ENCODE measurements around the gene HECTD4. TPM values are rescaled to one million over a fixed set of nuclear protein-coding genes. Genes with fewer than 3 reads are reported as not detected.

Gene HECTD4
- total RNA-seq, 1 experiment from 2014 or later: 30.0 TPM

- Mint-ChIP-seq H3K27me3 (ENCODE audit: low read depth) (no peaks in the 10 kb centered on the region), H3K36me3 (ENCODE audit: insufficient read depth in 1 of 3, low read depth in 3 of 3) (peaks cover under 1 to 24% (median 19%) of the 10 kb centered on the region in 3 experiments; a peak in 6 of 7 replicates), H3K4me3 (peak overlapping the region in 1 of 2 experiments; percentile 38; a peak in 1 of 5 replicates), H3K9me3 (no peaks in the 10 kb centered on the region), H3K4me1 (peaks cover 18 to 20% of the 10 kb centered on the region in 2 experiments), H3K27ac (peak overlapping the region; percentile 80 to 93 (median 91); a peak in 6 of 7 replicates)
- H3T11ph ChIP-seq (ENCODE audit: low read length): no peak overlapping the region
- no peak overlapping the region for H4K91ac ChIP-seq (ENCODE audit: insufficient read length, low read depth, low read length)
- H3K9ac ChIP-seq (ENCODE audit: extremely low read depth, insufficient read length, low read length): no peak overlapping the region
- H4K8ac ChIP-seq (replicated peaks; ENCODE audit: insufficient read length, low read depth, low read length): no peak overlapping the region
- no peak overlapping the region for H3K4me2 ChIP-seq (ENCODE audit: insufficient read depth, insufficient read length, low read length)
- no peak overlapping the region for H3K56ac ChIP-seq (ENCODE audit: insufficient read length, low read depth, low read length)
- H2BK120ac ChIP-seq (ENCODE audit: low read depth, low read length, poor library complexity, severe bottlenecking): no peak overlapping the region
- no peak for DNase-seq
- H2BK20ac ChIP-seq (ENCODE audit: low read depth, low read length, poor library complexity, severe bottlenecking): no peak overlapping the region
- H3K4me1 ChIP-seq (ENCODE audit: insufficient read depth, low read length): peaks cover 7% of the 10 kb centered on the region
- H3K9me3 ChIP-seq (ENCODE audit: control insufficient read depth, low read depth, low read length): no peaks in the 10 kb centered on the region
- H3K27ac ChIP-seq (ENCODE audit: insufficient read length, low read depth, low read length): no peak overlapping the region
- no peak overlapping the region for H2BK5ac ChIP-seq (ENCODE audit: insufficient read length, low read length)
- no peak overlapping the region for H2BK15ac ChIP-seq (ENCODE audit: low read depth, low read length)
- no peak overlapping the region for H4K5ac ChIP-seq (ENCODE audit: insufficient read length, low read depth, low read length)
- no peak overlapping the region for H3K4ac ChIP-seq (ENCODE audit: low read depth, low read length)
- no peak overlapping the region for H2BK12ac ChIP-seq (ENCODE audit: insufficient read length, low read depth, low read length)
- H2AK5ac ChIP-seq (ENCODE audit: insufficient read length, low read length): no peak overlapping the region
- no peaks in the 10 kb centered on the region for H3K23me2 ChIP-seq (ENCODE audit: insufficient read length, low read depth, low read length, poor library complexity, severe bottlenecking)
- no CpG with 5 or more reads among the region's 46 CpGs for WGBS (ENCODE audit: extremely low coverage, insufficient read length, low lambda C conversion rate)
- H3K18ac ChIP-seq (ENCODE audit: insufficient read length, low read depth, low read length): no peak overlapping the region
- no peak overlapping the region for H3K14ac ChIP-seq (ENCODE audit: insufficient read depth, low read length)
- H3K79me2 ChIP-seq (ENCODE audit: insufficient read depth, low read length): no peaks in the 10 kb centered on the region
- H3K79me1 ChIP-seq (ENCODE audit: insufficient read depth, low read depth, low read length, poor library complexity, severe bottlenecking): no peaks in the 10 kb centered on the region
- TF ChIP-seq, protein P1, sequence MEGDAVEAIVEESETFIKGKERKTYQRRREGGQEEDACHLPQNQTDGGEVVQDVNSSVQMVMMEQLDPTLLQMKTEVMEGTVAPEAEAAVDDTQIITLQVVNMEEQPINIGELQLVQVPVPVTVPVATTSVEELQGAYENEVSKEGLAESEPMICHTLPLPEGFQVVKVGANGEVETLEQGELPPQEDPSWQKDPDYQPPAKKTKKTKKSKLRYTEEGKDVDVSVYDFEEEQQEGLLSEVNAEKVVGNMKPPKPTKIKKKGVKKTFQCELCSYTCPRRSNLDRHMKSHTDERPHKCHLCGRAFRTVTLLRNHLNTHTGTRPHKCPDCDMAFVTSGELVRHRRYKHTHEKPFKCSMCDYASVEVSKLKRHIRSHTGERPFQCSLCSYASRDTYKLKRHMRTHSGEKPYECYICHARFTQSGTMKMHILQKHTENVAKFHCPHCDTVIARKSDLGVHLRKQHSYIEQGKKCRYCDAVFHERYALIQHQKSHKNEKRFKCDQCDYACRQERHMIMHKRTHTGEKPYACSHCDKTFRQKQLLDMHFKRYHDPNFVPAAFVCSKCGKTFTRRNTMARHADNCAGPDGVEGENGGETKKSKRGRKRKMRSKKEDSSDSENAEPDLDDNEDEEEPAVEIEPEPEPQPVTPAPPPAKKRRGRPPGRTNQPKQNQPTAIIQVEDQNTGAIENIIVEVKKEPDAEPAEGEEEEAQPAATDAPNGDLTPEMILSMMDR (conservative IDR thresholded peaks at IDR 0.05): no peak
- H3K27me3 ChIP-seq (ENCODE audit: insufficient read depth, low read length): no peaks in the 10 kb centered on the region
- no peak overlapping the region for H2AFZ ChIP-seq (ENCODE audit: low read length)
- H3K23ac ChIP-seq (ENCODE audit: insufficient read length, low read depth, low read length): no peak overlapping the region
- H4K20me1 ChIP-seq (ENCODE audit: control insufficient read depth, insufficient read depth, insufficient read length): no peaks in the 10 kb centered on the region
Measured at GRCh38 chr12:112184056-112184887, 198.0 kb downstream of the HECTD4 start.

All from H9 (cell line).